ENCODE measurements around the gene AKT1S1.

Gene AKT1S1

DNA sequence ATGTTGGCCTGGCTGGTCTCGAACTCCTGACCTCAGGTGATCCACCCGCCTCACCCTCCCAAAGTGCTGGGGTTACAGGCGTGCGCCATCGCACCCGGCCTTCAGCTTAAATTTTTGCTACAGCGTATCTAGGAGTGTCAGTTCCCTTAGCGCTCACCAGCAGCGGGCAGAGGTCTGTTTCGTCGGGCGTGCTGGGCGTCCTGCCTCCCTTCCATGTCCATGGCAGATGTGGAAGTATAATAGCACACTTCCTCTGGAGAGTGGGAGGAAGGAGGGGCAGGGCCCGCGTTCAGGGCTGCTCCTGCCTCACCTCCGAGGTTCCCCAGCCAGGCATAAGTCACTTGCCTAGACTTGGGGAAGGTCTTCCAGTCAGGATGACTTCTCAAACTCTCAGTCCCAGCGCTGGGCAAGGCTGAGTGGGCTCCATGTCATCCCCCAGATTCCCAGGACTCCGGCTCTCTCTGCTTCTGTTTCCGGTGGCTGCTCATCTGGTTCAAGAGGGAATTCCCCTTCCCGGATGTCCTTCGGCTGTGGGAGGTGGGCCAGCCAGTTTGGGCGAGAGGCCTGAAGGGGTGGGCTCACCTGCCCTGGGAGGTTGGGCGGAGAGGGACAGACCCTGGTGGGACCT, 10.0 kb upstream of the AKT1S1 start:
- no peaks in the 10 kb centered on the region for H3K9me3 ChIP-seq (ENCODE audit: severe bottlenecking)
- no peaks in the 10 kb centered on the region for H3K27me3 ChIP-seq (ENCODE audit: insufficient read depth, low read depth, severe bottlenecking)
- DNase-seq = no peak
- H3K27ac ChIP-seq = peak overlapping the region; percentile 61
- peaks cover 26% of the 10 kb centered on the region for H3K36me3 ChIP-seq
- TF ChIP-seq, protein P1, sequence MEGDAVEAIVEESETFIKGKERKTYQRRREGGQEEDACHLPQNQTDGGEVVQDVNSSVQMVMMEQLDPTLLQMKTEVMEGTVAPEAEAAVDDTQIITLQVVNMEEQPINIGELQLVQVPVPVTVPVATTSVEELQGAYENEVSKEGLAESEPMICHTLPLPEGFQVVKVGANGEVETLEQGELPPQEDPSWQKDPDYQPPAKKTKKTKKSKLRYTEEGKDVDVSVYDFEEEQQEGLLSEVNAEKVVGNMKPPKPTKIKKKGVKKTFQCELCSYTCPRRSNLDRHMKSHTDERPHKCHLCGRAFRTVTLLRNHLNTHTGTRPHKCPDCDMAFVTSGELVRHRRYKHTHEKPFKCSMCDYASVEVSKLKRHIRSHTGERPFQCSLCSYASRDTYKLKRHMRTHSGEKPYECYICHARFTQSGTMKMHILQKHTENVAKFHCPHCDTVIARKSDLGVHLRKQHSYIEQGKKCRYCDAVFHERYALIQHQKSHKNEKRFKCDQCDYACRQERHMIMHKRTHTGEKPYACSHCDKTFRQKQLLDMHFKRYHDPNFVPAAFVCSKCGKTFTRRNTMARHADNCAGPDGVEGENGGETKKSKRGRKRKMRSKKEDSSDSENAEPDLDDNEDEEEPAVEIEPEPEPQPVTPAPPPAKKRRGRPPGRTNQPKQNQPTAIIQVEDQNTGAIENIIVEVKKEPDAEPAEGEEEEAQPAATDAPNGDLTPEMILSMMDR (IDR thresholded peaks at IDR 0.05; ENCODE audit: low read depth, low read length) = no peak
- peak overlapping the region; percentile 29 for H3K4me3 ChIP-seq (ENCODE audit: low read depth, low read length)

DNA sequence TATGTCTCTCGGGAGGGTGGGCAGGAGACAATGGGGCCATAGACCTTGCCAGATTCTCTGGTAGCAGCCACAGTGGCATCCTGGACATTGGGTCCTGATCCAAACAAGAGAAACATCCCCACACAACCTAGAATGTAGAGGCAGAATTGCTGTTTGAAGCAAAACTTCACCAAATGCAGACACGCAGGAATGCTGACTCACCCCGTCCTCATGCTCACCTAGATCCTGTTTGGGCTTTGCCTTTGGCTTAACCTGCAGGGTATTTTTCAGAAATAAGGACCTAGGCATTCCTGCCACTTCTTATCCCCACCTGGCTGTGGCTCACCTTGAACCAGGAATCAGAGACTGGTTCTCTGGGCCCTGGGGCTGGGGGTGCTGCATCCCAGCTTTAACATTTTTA, 7.6 kb upstream of the AKT1S1 start:
- no peaks in the 10 kb centered on the region for H3K9me3 ChIP-seq (ENCODE audit: severe bottlenecking)
- H3K27ac ChIP-seq = no peak overlapping the region
- H3K27me3 ChIP-seq (ENCODE audit: insufficient read depth, low read depth, severe bottlenecking) = no peaks in the 10 kb centered on the region

DNA sequence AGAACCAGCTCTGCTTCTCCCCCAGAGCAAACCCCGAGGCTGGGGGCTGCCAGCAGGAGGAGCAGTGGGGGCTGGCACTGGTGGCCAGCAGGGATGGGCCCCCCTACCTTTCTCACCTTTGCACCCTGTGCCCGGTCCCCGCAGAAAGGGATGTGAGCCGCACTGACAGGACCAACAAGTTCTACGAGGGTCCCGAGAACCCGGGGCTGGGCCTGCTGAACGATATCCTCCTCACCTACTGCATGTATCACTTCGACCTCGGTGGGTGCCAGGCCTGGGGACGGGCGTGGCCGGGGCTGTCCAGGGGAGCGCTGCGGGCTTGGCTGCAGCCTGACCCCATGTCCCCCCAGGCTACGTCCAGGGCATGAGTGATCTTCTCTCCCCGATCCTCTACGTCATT, 7.0 kb upstream of the AKT1S1 start:
- H3K27me3 ChIP-seq (ENCODE audit: insufficient read depth, low read depth, severe bottlenecking) = no peaks in the 10 kb centered on the region
- H3K4me3 ChIP-seq (ENCODE audit: low read depth, low read length) = no peak overlapping the region
- no peak overlapping the region for H3K27ac ChIP-seq
- H3K9me3 ChIP-seq (ENCODE audit: severe bottlenecking) = no peaks in the 10 kb centered on the region
- peaks cover 49% of the 10 kb centered on the region for H3K36me3 ChIP-seq
- DNase-seq = no peak
- TF ChIP-seq, protein P1 (IDR thresholded peaks at IDR 0.05; ENCODE audit: low read depth, low read length) = no peak

More for the DNA sequence above, 7.6 kb upstream of the AKT1S1 start:
- H3K36me3 ChIP-seq = peaks cover 49% of the 10 kb centered on the region
- no peak for DNase-seq
- TF ChIP-seq, protein P1 (IDR thresholded peaks at IDR 0.05; ENCODE audit: low read depth, low read length) = no peak
- no peak overlapping the region for H3K4me3 ChIP-seq (ENCODE audit: low read depth, low read length)

DNA sequence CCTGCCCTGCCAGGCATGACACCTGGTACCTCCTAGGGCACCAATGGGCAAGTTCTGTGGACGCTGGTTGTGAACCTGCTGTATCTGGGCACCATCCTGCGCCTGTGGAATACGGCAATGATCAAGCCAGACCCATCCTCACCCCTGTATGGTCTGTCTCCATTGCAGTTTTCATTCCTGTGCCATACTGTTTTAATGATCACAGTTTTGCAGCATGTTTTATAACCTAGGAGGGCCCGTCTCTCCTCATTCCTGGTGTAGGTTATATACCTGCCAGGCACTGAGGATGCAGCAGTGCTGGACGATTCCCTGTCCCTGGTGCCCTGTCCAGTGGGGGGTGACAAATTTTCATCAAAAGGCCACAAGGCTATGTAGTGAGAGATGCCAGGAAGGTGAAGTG, 5.9 kb upstream of the AKT1S1 start:
- Histone ChIP-seq H3K9me3 (ENCODE audit: severe bottlenecking) (no peaks in the 10 kb centered on the region), H3K4me3 (ENCODE audit: low read depth, low read length) (no peak overlapping the region), H3K27ac (no peak overlapping the region), H3K27me3 (ENCODE audit: insufficient read depth, low read depth, severe bottlenecking) (no peaks in the 10 kb centered on the region), H3K36me3 (peaks cover 49% of the 10 kb centered on the region)
- TF ChIP-seq, protein P1 (IDR thresholded peaks at IDR 0.05; ENCODE audit: low read depth, low read length) = no peak
- DNase-seq = no peak

DNA sequence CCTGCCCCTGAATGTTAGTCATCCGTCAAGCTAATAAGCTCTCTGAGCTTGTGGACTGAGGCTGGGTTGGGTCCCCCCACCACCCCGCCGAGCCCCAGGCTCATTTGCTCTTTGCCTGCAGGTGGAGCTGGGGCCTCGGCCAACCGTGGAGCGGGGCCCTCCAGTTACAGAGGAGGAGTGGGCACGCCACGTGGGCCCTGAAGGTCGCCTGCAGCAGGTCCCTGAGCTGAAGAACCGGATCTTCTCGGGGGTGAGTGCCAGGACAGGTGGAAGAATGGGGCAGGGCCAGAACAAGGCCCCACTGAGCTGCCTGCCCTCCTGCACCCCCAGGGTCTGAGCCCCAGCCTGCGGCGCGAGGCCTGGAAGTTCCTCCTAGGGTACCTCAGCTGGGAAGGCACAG, 5.5 kb upstream of the AKT1S1 start:
- TF ChIP-seq, protein P1 (IDR thresholded peaks at IDR 0.05; ENCODE audit: low read depth, low read length) = no peak
- H3K27me3 ChIP-seq (ENCODE audit: insufficient read depth, low read depth, severe bottlenecking) = no peaks in the 10 kb centered on the region
- no peak overlapping the region for H3K27ac ChIP-seq
- no peak overlapping the region for H3K4me3 ChIP-seq (ENCODE audit: low read depth, low read length)
- DNase-seq = no peak
- H3K36me3 ChIP-seq = peaks cover 49% of the 10 kb centered on the region
- no peaks in the 10 kb centered on the region for H3K9me3 ChIP-seq (ENCODE audit: severe bottlenecking)
